Liver (tissue), 9 donors: ENCODE measurements around the gene TEX9. TPM values are rescaled to one million over a fixed set of nuclear protein-coding genes. Genes with fewer than 3 reads are reported as not detected.

ENCODE experiments used
- DNase-seq: peaks from one replicate; pipeline ENCODE4 v3.0.0-alpha.2; 2017; ENCODE audit warnings: low spot score
- H3K27ac ChIP-seq, 2 donors: one replicate each; pipeline ENCODE4 v1.7.0; 2013; ENCODE audit warnings: inconsistent platforms in 2 of 2, low read length in 2 of 2, control low read depth in 1 of 2, low read depth in 1 of 2, mild to moderate bottlenecking in 1 of 2
- H3K27me3 ChIP-seq, 4 donors: one replicate each; pipeline versions ENCODE4 v1.6.1 to v1.7.0; 2013; ENCODE audit warnings: low read length in 3 of 4, inconsistent platforms in 1 of 4, mild to moderate bottlenecking in 1 of 4, moderate library complexity in 1 of 4; ENCODE audit not compliant: control insufficient read depth in 4 of 4, insufficient read depth in 4 of 4
- H3K36me3 ChIP-seq, 4 donors: one replicate each; pipeline versions ENCODE4 v1.6.1 to v1.7.0; 2013; ENCODE audit warnings: low read length in 3 of 4, mild to moderate bottlenecking in 3 of 4, low read depth in 1 of 4, moderate library complexity in 1 of 4; ENCODE audit not compliant: control insufficient read depth in 4 of 4, insufficient read depth in 3 of 4
- H3K4me1 ChIP-seq, 4 donors: one replicate each; pipeline versions ENCODE4 v1.6.1 to v1.7.0; 2013; ENCODE audit warnings: low read length in 3 of 4, mild to moderate bottlenecking in 3 of 4, moderate library complexity in 1 of 4; ENCODE audit not compliant: control insufficient read depth in 4 of 4, insufficient read depth in 4 of 4
- H3K4me3 ChIP-seq, 3 donors: one replicate each; pipeline versions ENCODE4 v1.6.1 to v1.7.0; 2013; ENCODE audit warnings: low read length in 3 of 3, control low read depth in 1 of 3, low read depth in 1 of 3, mild to moderate bottlenecking in 1 of 3
- H3K9ac ChIP-seq, 2 donors: one replicate each; pipeline ENCODE4 v1.7.0; 2013; ENCODE audit warnings: low read length in 2 of 2, mild to moderate bottlenecking in 2 of 2, moderate library complexity in 2 of 2, control low read depth in 1 of 2, low read depth in 1 of 2
- H3K9me3 ChIP-seq, 4 donors: one replicate each; pipeline versions ENCODE4 v1.6.1 to v1.7.0; 2013; ENCODE audit warnings: low read length in 3 of 4; ENCODE audit not compliant: control insufficient read depth in 4 of 4
- ATF3 ChIP-seq: IDR thresholded peaks from 2 replicates; pipeline ENCODE4 v1.6.1; 2016; ENCODE audit warnings: antibody characterized with exemption
- CTCF ChIP-seq: fragments of 150-350 bp; IDR thresholded peaks from 2 replicates; pipeline ENCODE4 v1.5.1; 2017; ENCODE audit warnings: improper control_type of control experiment, low read depth, low read length; ENCODE audit not compliant: missing input control
- EGR1 ChIP-seq, 2 donors: IDR thresholded peaks; 2 replicates each; pipeline ENCODE4 v1.6.1; 2016 to 2018; ENCODE audit warnings: antibody characterized with exemption in 2 of 2, low read depth in 2 of 2
- FOXA1 ChIP-seq: IDR thresholded peaks from 2 replicates; pipeline ENCODE4 v1.6.1; 2016; ENCODE audit warnings: antibody characterized with exemption
- FOXA2 ChIP-seq: IDR thresholded peaks from 2 replicates; pipeline ENCODE4 v1.6.1; 2016; ENCODE audit warnings: antibody characterized with exemption
- GABPA ChIP-seq, 2 donors: IDR thresholded peaks in 1 of 2; conservative IDR thresholded peaks in 1 of 2; 2 replicates each; pipeline ENCODE4 v1.6.1; 2016; ENCODE audit warnings: antibody characterized with exemption in 2 of 2, mild to moderate bottlenecking in 1 of 2, moderate library complexity in 1 of 2
- HNF4A ChIP-seq, 2 donors: conservative IDR thresholded peaks; 2 replicates each; pipeline ENCODE4 v1.6.1; 2016; ENCODE audit warnings: antibody characterized with exemption in 2 of 2, mild to moderate bottlenecking in 2 of 2
- HNF4G ChIP-seq: IDR thresholded peaks from 2 replicates; pipeline ENCODE4 v1.6.1; 2016; ENCODE audit warnings: antibody characterized with exemption
- JUND ChIP-seq, 2 donors: IDR thresholded peaks; 2 replicates each; pipeline ENCODE4 v1.6.1; 2016; ENCODE audit warnings: antibody characterized with exemption in 2 of 2
- MAX ChIP-seq: IDR thresholded peaks from 2 replicates; pipeline ENCODE4 v1.6.1; 2016; ENCODE audit warnings: antibody characterized with exemption
- NR2F2 ChIP-seq: IDR thresholded peaks from 2 replicates; pipeline ENCODE4 v1.6.1; 2016; ENCODE audit warnings: antibody characterized with exemption
- RAD21 ChIP-seq, 2 donors: IDR thresholded peaks; 2 replicates each; pipeline ENCODE4 v1.6.1; 2016; ENCODE audit warnings: antibody characterized with exemption in 2 of 2, mild to moderate bottlenecking in 2 of 2
- REST ChIP-seq: IDR thresholded peaks from 2 replicates; pipeline ENCODE4 v1.6.1; 2016; ENCODE audit warnings: antibody characterized with exemption, mild to moderate bottlenecking
- RXRA ChIP-seq, 2 donors: IDR thresholded peaks; 2 replicates each; pipeline ENCODE4 v1.6.1; 2017 to 2018; ENCODE audit warnings: antibody characterized with exemption in 2 of 2, mild to moderate bottlenecking in 1 of 2
- SP1 ChIP-seq: IDR thresholded peaks from 2 replicates; pipeline ENCODE4 v1.6.1; 2018; ENCODE audit warnings: antibody characterized with exemption, mild to moderate bottlenecking
- TAF1 ChIP-seq: conservative IDR thresholded peaks from 2 replicates; pipeline ENCODE4 v1.6.1; 2016; ENCODE audit warnings: antibody characterized with exemption, mild to moderate bottlenecking
- YY1 ChIP-seq: IDR thresholded peaks from 2 replicates; pipeline ENCODE4 v1.6.1; 2016; ENCODE audit warnings: antibody characterized with exemption, mild to moderate bottlenecking
- ZBTB33 ChIP-seq: IDR thresholded peaks from 2 replicates; pipeline ENCODE4 v1.6.1; 2016; ENCODE audit warnings: antibody characterized with exemption
- WGBS: extraction: QIAGEN DNeasy Blood & Tissue Kit; methylation state at CpG from one replicate; pipeline ENCODE4 v1.1.7; 2013; 5-methylcytosine and 5-hydroxymethylcytosine counted together
- polyA plus RNA-seq, 2 donors: library from polyadenylated mRNA; stranded (reverse) in 1 of 2; unstranded in 1 of 2; fragments of 200-250 nt in 1 of 2; fragments of >200 nt in 1 of 2; fragmentation: Nextera tagmentation in 1 of 2; extraction: Ambion mirVana in 1 of 2; gene quantifications; one replicate each; pipeline versions ENCODE4 v1.2.1 to v1.2.3, GENCODE V29; 2013 to 2015
- total RNA-seq, 2 donors: library from RNA; depleted of rRNA; stranded (reverse); fragments of >200 nt; gene quantifications; one replicate each; pipeline ENCODE4 v1.2.3, GENCODE V29; 2014
- donor health status: healthy.
- donor health status: healthy.
- donor health status: healthy.
- donor health status: healthy.
- donor health status: healthy.

The TEX9 gene
- total and polyA plus RNA-seq, 4 donors, result 0.48 to 1.4 (median 0.90) TPM

- no peak overlapping the region for H3K27ac ChIP-seq
- H3K4me1 ChIP-seq, result no peaks in the 10 kb centered on the region
- TF ChIP-seq REST, result no peak
- no peak for TF ChIP-seq ATF3
- TF ChIP-seq YY1, result no peak
- TF ChIP-seq MAX, result no peak
- TF ChIP-seq EGR1 (IDR thresholded peaks at IDR 0.05; ENCODE audit: low read depth in 2 of 2), result no peak
- no peak for TF ChIP-seq HNF4A (conservative IDR thresholded peaks at IDR 0.05)
- TF ChIP-seq TAF1, result no peak
- no peak for TF ChIP-seq RXRA (IDR thresholded peaks at IDR 0.05)
- TF ChIP-seq NR2F2, result no peak
- TF ChIP-seq SP1, result no peak
- no peak for TF ChIP-seq GABPA (IDR thresholded peaks at IDR 0.05 in 1 of 2, conservative IDR thresholded peaks at IDR 0.05 in 1 of 2)
- TF ChIP-seq JUND (IDR thresholded peaks at IDR 0.05), result no peak
- TF ChIP-seq HNF4G, result no peak
- no peak for TF ChIP-seq FOXA1
- no peak for TF ChIP-seq CTCF
- TF ChIP-seq FOXA2, result no peak
- TF ChIP-seq RAD21 (IDR thresholded peaks at IDR 0.05), result no peak
- TF ChIP-seq ZBTB33, result no peak
- no peak overlapping the region for H3K9ac ChIP-seq
- no peaks in the 10 kb centered on the region for H3K27me3 ChIP-seq
- DNase-seq, result no peak
- no peaks in the 10 kb centered on the region for H3K36me3 ChIP-seq
- H3K9me3 ChIP-seq, result peaks cover 0 to 7% (median 0%) of the 10 kb centered on the region in 4 donors
- 76% methylated on average over 6 of the region's 6 CpGs for WGBS
- H3K4me3 ChIP-seq, result no peak overlapping the region
Measured at GRCh38 chr15:56327721-56328502, 37.3 kb upstream of the TEX9 start.
